ENCODE measurements around the gene FOXC2. TPM values are rescaled to one million over a fixed set of nuclear protein-coding genes. Genes with fewer than 3 reads are reported as not detected.

The FOXC2 gene
- total RNA-seq, 5 donors from 2014 or later (not counting 1 experiment from before 2014, with no cell fraction given), result not detected

- CTCF ChIA-PET, result no interaction called here
Observed at GRCh38 chr16:86570558-86571529, 4.2 kb downstream of the FOXC2 start.

GRCh38 chr16:86571530-86571915 lies 4.9 kb downstream of the FOXC2 start:
- ATAC-seq (replicated peaks in 1 of 4) (no peak), DNase-seq (no peak)
- Mint-ChIP-seq H3K4me1 (peaks cover 6 to 12% (median 6%) of the 10 kb centered on the region in 3 donors), H3K36me3 (no peaks in the 10 kb centered on the region), H3K27ac (no peak overlapping the region), H3K4me3 (no peak overlapping the region), H3K9me3 (no peaks in the 10 kb centered on the region), H3K27me3 (peaks cover 53 to 83% of the 10 kb centered on the region in 2 donors)
- H3K27me3 ChIP-seq (replicated peaks in 1 of 2; ENCODE audit: control insufficient read depth in 2 of 2, extremely low read depth in 1 of 2, insufficient read depth in 2 of 2, low read length in 1 of 2), result peaks cover 5 to 72% of the 10 kb centered on the region in 2 experiments
- H3K4me3 ChIP-seq (ENCODE audit: control insufficient read depth in 1 of 2, extremely low read depth in 1 of 2, low read length in 1 of 2), result no peak overlapping the region
- H3K27ac ChIP-seq (ENCODE audit: low read length), result no peak overlapping the region
- ChIA-PET CTCF (no interaction called here), POLR2A (no interaction called here)
- H3K36me3 ChIP-seq (ENCODE audit: control insufficient read depth in 2 of 2, extremely low read depth in 1 of 2, insufficient read depth in 1 of 2, low read length in 1 of 2), result no peaks in the 10 kb centered on the region
- WGBS (ENCODE audit: insufficient coverage), result 87% methylated on average over 5 of the region's 10 CpGs
- peaks cover 0 to 18% of the 10 kb centered on the region in 2 experiments for H3K4me1 ChIP-seq (ENCODE audit: control insufficient read depth in 1 of 2, extremely low read depth in 1 of 2, insufficient read depth in 2 of 2, low read length in 2 of 2)
- no peaks in the 10 kb centered on the region for H3K9me3 ChIP-seq

More at GRCh38 chr16:86570558-86571529, 4.2 kb downstream of the FOXC2 start:
- Mint-ChIP-seq H3K27me3 (peaks cover 53 to 81% of the 10 kb centered on the region in 2 donors), H3K9me3 (no peaks in the 10 kb centered on the region), H3K36me3 (no peaks in the 10 kb centered on the region), H3K4me3 (no peak overlapping the region), H3K27ac (no peak overlapping the region), H3K4me1 (peaks cover under 1 to 12% (median 6%) of the 10 kb centered on the region in 3 donors)
- H3K4me1 ChIP-seq (ENCODE audit: control insufficient read depth in 1 of 2, extremely low read depth in 1 of 2, insufficient read depth in 2 of 2, low read length in 2 of 2), result peaks cover 4 to 18% of the 10 kb centered on the region in 2 experiments
- no peaks in the 10 kb centered on the region for H3K36me3 ChIP-seq (ENCODE audit: control insufficient read depth in 2 of 2, extremely low read depth in 1 of 2, insufficient read depth in 1 of 2, low read length in 1 of 2)
- H3K4me3 ChIP-seq (ENCODE audit: control insufficient read depth in 1 of 2, extremely low read depth in 1 of 2, low read length in 1 of 2), result no peak overlapping the region
- ATAC-seq (replicated peaks in 1 of 4) (no peak), DNase-seq (no peak)
- no peak overlapping the region for H3K27ac ChIP-seq (ENCODE audit: low read length)
- WGBS (ENCODE audit: insufficient coverage), result 73% methylated on average over 21 of the region's 28 CpGs
- no peaks in the 10 kb centered on the region for H3K9me3 ChIP-seq
- H3K27me3 ChIP-seq (replicated peaks in 1 of 2; ENCODE audit: control insufficient read depth in 2 of 2, extremely low read depth in 1 of 2, insufficient read depth in 2 of 2, low read length in 1 of 2), result peaks cover 5 to 72% of the 10 kb centered on the region in 2 experiments
- POLR2A ChIA-PET, result no interaction called here

- ChIA-PET CTCF (no interaction called here), POLR2A (no interaction called here)
- Mint-ChIP-seq H3K9me3 (no peaks in the 10 kb centered on the region), H3K4me3 (no peak overlapping the region), H3K36me3 (no peaks in the 10 kb centered on the region), H3K27ac (no peak overlapping the region), H3K27me3 (peaks cover 57 to 87% of the 10 kb centered on the region in 2 donors), H3K4me1 (peaks cover 6 to 15% (median 6%) of the 10 kb centered on the region in 3 donors)
- ATAC-seq (replicated peaks in 1 of 4), result no peak
- Histone ChIP-seq H3K27me3 (replicated peaks in 1 of 2; ENCODE audit: control insufficient read depth in 2 of 2, extremely low read depth in 1 of 2, insufficient read depth in 2 of 2, low read length in 1 of 2) (peaks cover 7 to 75% of the 10 kb centered on the region in 2 experiments), H3K9me3 (no peaks in the 10 kb centered on the region), H3K4me1 (ENCODE audit: control insufficient read depth in 1 of 2, extremely low read depth in 1 of 2, insufficient read depth in 2 of 2, low read length in 2 of 2) (peaks cover 0 to 20% of the 10 kb centered on the region in 2 experiments), H3K4me3 (ENCODE audit: control insufficient read depth in 1 of 2, extremely low read depth in 1 of 2, low read length in 1 of 2) (no peak overlapping the region), H3K36me3 (ENCODE audit: control insufficient read depth in 2 of 2, extremely low read depth in 1 of 2, insufficient read depth in 1 of 2, low read length in 1 of 2) (no peaks in the 10 kb centered on the region), H3K27ac (ENCODE audit: low read length) (no peak overlapping the region)
- 85% methylated on average over 12 of the region's 12 CpGs for WGBS (ENCODE audit: insufficient coverage)
- no peak for DNase-seq
Observed at GRCh38 chr16:86572041-86572521, 5.5 kb downstream of the FOXC2 start.

DNA sequence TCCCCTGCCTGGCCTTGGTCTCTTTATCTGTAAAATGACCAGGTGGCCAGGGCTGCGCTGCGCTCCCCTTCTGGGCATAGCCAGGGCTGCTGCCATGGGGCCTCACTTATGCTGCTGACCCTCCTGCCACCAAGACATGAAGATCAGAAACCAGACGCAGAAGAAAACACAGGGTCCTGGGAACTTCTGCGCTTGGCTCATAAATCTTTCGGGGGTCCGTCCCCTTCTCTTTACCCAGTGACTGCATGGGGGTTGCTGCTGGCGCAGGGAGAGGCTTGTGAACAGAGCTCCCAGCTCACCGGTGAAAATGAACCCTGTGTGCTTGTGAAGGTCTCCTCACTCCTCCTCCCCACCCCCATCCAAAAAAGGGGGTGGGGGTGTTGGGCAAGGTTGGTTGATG lies 6.0 kb downstream of the FOXC2 start:
- H3K27me3 Mint-ChIP-seq, result peaks cover 57 to 88% of the 10 kb centered on the region in 2 donors
- DNase-seq (no peak), ATAC-seq (replicated peaks in 1 of 4) (no peak)
- H3K4me1 Mint-ChIP-seq, result peaks cover 6 to 16% (median 6%) of the 10 kb centered on the region in 3 donors
- H3K36me3 Mint-ChIP-seq, result no peaks in the 10 kb centered on the region
- H3K27ac ChIP-seq (ENCODE audit: low read length), result no peak overlapping the region
- H3K27ac Mint-ChIP-seq, result no peak overlapping the region
- H3K4me1 ChIP-seq (ENCODE audit: control insufficient read depth in 1 of 2, extremely low read depth in 1 of 2, insufficient read depth in 2 of 2, low read length in 2 of 2), result peaks cover 0 to 15% of the 10 kb centered on the region in 2 experiments
- peaks cover 8 to 75% of the 10 kb centered on the region in 2 experiments for H3K27me3 ChIP-seq (replicated peaks in 1 of 2; ENCODE audit: control insufficient read depth in 2 of 2, extremely low read depth in 1 of 2, insufficient read depth in 2 of 2, low read length in 1 of 2)
- no peak overlapping the region for H3K4me3 ChIP-seq (ENCODE audit: control insufficient read depth in 1 of 2, extremely low read depth in 1 of 2, low read length in 1 of 2)
- ChIA-PET POLR2A (no interaction called here), CTCF (no interaction called here)
- no peaks in the 10 kb centered on the region for H3K36me3 ChIP-seq (ENCODE audit: control insufficient read depth in 2 of 2, extremely low read depth in 1 of 2, insufficient read depth in 1 of 2, low read length in 1 of 2)
- H3K9me3 Mint-ChIP-seq, result no peaks in the 10 kb centered on the region
- H3K4me3 Mint-ChIP-seq, result no peak overlapping the region
- H3K9me3 ChIP-seq, result no peaks in the 10 kb centered on the region
- 97% methylated on average over 3 of the region's 8 CpGs for WGBS (ENCODE audit: insufficient coverage)

DNA sequence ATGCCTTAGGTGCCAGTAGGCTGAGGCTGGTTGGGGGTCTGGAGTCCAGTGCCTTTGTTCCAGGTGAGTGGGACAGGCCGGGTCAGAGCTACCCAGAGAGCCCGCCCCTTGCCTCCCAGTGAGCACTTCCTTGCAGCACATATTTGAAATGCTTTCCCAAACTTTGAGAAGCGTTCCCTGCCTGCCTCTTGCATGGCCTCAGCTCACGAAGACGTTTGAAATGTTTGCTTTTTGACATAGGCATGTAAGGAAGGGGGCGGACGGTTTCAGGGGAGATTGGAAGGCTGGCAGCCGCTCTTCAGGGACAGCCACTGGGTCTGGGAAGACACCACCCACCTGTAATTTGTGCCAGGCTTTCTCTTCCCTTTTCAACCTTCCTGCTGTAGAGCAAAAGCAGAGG lies 6.6 kb downstream of the FOXC2 start:
- WGBS (ENCODE audit: insufficient coverage), result 69% methylated on average over 5 of the region's 8 CpGs
- Mint-ChIP-seq H3K27me3 (peaks cover 63 to 93% of the 10 kb centered on the region in 2 donors), H3K4me1 (peaks cover 8 to 18% (median 11%) of the 10 kb centered on the region in 3 donors), H3K9me3 (no peaks in the 10 kb centered on the region), H3K27ac (no peak overlapping the region), H3K4me3 (no peak overlapping the region), H3K36me3 (no peaks in the 10 kb centered on the region)
- ChIA-PET CTCF (no interaction called here), POLR2A (no interaction called here)
- peaks cover 8 to 77% of the 10 kb centered on the region in 2 experiments for H3K27me3 ChIP-seq (replicated peaks in 1 of 2; ENCODE audit: control insufficient read depth in 2 of 2, extremely low read depth in 1 of 2, insufficient read depth in 2 of 2, low read length in 1 of 2)
- peaks cover 0 to 15% of the 10 kb centered on the region in 2 experiments for H3K4me1 ChIP-seq (ENCODE audit: control insufficient read depth in 1 of 2, extremely low read depth in 1 of 2, insufficient read depth in 2 of 2, low read length in 2 of 2)
- DNase-seq, result no peak
- H3K9me3 ChIP-seq, result no peaks in the 10 kb centered on the region
- no peaks in the 10 kb centered on the region for H3K36me3 ChIP-seq (ENCODE audit: control insufficient read depth in 2 of 2, extremely low read depth in 1 of 2, insufficient read depth in 1 of 2, low read length in 1 of 2)
- no peak overlapping the region for H3K4me3 ChIP-seq (ENCODE audit: control insufficient read depth in 1 of 2, extremely low read depth in 1 of 2, low read length in 1 of 2)
- H3K27ac ChIP-seq (ENCODE audit: low read length), result no peak overlapping the region
- no peak for ATAC-seq (replicated peaks in 1 of 4)

DNA sequence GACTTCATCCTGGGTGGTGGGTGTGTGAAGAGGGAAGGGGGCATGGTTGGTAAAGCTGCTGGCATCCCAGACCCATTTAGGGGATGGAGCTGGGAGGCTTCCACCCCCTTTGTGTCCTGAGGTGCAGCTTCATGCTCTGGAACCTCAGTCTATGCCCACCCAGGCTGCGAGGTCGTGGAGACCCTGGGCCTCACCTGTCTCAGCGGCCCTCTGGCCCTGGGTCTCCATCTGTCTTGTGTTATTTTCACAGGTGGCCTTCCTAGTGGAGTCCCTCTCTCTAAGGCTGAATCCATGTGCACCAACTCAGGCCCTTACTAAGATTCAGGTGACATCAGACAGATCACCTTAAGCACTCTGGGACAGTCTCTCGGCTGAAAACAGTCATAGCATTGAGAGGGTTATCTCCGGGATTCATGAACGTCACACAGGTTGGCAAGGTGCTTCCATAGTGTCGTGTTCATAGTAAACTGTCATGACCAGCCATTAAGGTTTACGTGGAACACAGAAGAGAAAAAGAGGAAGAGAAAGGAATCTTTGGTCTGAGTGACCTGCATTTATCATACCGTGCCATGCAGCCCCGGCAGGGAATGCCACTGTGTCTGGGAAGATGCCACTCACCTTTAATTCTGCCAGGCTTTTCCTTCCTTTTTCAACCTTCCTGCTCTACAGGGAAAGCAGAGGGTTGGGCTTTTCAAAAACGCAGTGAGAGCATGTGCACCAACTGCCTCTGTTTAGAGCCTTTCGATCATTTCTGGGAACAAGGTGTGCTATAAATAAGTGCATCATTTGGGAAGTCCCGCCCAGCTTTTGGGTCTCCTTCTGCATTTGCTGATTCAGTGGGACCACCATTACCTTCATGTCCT lies 7.2 kb downstream of the FOXC2 start:
- no peak for DNase-seq
- CTCF ChIA-PET, result no interaction called here
- Histone ChIP-seq H3K4me1 (ENCODE audit: control insufficient read depth in 1 of 2, extremely low read depth in 1 of 2, insufficient read depth in 2 of 2, low read length in 2 of 2) (peaks cover 0 to 15% of the 10 kb centered on the region in 2 experiments), H3K27ac (ENCODE audit: low read length) (no peak overlapping the region), H3K36me3 (ENCODE audit: control insufficient read depth in 2 of 2, extremely low read depth in 1 of 2, insufficient read depth in 1 of 2, low read length in 1 of 2) (no peaks in the 10 kb centered on the region), H3K9me3 (no peaks in the 10 kb centered on the region), H3K27me3 (replicated peaks in 1 of 2; ENCODE audit: control insufficient read depth in 2 of 2, extremely low read depth in 1 of 2, insufficient read depth in 2 of 2, low read length in 1 of 2) (peaks cover 8 to 78% of the 10 kb centered on the region in 2 experiments), H3K4me3 (ENCODE audit: control insufficient read depth in 1 of 2, extremely low read depth in 1 of 2, low read length in 1 of 2) (no peak overlapping the region)
- peaks cover 8 to 18% (median 13%) of the 10 kb centered on the region in 3 donors for H3K4me1 Mint-ChIP-seq
- 75% methylated on average over 9 of the region's 13 CpGs for WGBS (ENCODE audit: insufficient coverage)
- H3K27me3 Mint-ChIP-seq, result peaks cover 61 to 94% of the 10 kb centered on the region in 2 donors
- POLR2A ChIA-PET, result no interaction called here
- no peaks in the 10 kb centered on the region for H3K9me3 Mint-ChIP-seq
- H3K4me3 Mint-ChIP-seq, result no peak overlapping the region
- H3K36me3 Mint-ChIP-seq, result no peaks in the 10 kb centered on the region
- no peak for ATAC-seq (replicated peaks in 1 of 4)
- no peak overlapping the region for H3K27ac Mint-ChIP-seq
